SK-N-DZ (cell line): ENCODE results near the gene ADAMTS14. TPM values are rescaled to one million over a fixed set of nuclear protein-coding genes. Genes with fewer than 3 reads are reported as not detected.
"Not testable (repeated sequence)": the region's sequence is repeated elsewhere in the genome, so short reads cannot be mapped to it uniquely, and the experiment has no call there.

Experiments used
- DNase-seq: peaks from one replicate; pipeline ENCODE4 v3.0.0-alpha.2; 2015; ENCODE audit warnings: low spot score
- polyA plus RNA-seq, 2 experiments: library from polyadenylated mRNA; depleted of rRNA; stranded (reverse); fragments of >200 nt; gene quantifications; 2 replicates each; pipeline ENCODE4 v1.2.3, GENCODE V29; 2014

The ADAMTS14 gene
- 0.19 TPM in 1 of 2 replicates, not detected in the other for polyA plus RNA-seq (2014; cell fraction: cytosol; rRNA removed)
- polyA plus RNA-seq (2014; cell fraction: nucleus; rRNA removed): 0.38 and 0.44 TPM in 2 replicates

GRCh38 chr10:70672165-70673042 lies at the start of gene ADAMTS14:
Gene ADAMTS14, plus strand, starts transcription at chr10:70672506. Its CDS starts 297 bp downstream, at chr10:70672803.
- no peak for DNase-seq

DNA sequence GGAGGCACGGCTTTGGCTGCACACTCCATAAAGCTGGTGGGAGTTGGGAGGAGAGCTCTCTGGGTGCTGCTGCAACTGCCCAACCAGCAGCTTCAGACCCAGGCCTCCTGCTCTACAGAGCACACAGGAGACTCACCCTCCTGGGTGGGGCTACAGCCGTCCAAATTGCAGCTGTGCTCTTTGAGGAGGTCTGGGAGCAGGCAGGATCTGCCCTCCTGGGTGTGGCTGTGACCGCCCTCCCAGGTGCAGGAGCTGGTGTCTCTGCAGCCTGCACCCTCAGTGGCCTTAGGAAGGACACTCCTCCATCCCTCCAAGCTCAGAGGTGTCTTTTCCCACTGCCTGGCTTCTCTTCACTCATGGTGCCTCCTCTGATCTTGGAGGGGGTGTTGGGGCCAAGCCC lies 49.8 kb upstream of the ADAMTS14 start:
- no peak for DNase-seq

- DNase-seq: no peak
Observed at GRCh38 chr10:70622981-70623844, 49.1 kb upstream of the ADAMTS14 start.

DNA sequence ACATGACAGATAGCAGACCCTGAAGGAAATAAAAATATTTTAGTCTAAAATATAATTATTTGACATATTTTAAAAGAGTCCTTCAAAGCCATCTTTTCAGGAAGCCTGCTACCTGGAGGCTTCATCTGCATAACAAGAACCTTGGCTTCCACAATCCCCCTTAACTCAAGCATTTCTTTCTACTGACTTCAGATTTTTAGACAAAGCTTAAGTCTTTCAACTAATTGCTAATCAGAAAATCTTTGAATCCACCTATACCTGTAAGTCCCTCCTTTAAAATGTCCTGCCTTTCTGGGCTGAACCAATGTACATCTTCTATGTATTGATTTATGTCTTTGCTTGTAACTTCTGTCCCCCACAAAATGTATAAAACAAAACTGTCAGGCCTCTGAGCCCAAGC lies 46.2 kb upstream of the ADAMTS14 start:
- no peak for DNase-seq

DNA sequence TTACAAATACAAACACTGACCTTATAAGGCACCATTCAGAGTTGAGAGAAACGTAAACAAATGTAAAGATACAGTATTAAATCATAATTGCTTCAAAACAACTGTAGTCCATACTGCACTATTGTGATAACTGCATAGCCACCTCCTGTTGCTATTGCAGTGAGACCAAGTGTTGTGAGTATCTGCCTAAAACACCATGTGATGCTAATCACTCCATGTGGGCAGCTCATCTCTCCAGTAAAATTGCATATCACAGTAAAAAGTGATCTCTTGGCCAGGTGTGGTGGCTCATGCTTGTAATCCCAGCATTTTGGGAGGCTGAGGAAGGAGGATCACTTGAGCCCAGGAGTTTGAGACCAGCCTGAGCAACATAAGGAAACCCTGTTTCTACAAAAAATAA lies 43.0 kb upstream of the ADAMTS14 start:
- DNase-seq: no peak

DNA sequence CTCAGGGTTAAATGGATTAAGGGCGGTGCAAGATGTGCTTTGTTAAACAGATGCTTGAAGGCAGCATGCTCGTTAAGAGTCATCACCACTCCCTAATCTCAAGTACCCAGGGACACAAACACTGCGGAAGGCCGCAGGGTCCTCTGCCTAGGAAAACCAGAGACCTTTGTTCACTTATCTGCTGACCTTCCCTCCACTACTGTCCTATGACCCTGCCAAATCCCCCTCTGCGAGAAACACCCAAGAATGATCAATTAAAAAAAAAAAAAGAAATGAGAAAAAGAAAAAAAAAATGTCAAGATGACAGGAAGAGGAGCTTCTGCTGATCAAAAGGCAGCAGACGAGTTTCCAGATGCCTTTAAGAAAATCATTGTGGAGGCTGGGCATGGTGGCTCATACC lies 40.6 kb upstream of the ADAMTS14 start:
- DNase-seq: not testable (repeated sequence)

DNA sequence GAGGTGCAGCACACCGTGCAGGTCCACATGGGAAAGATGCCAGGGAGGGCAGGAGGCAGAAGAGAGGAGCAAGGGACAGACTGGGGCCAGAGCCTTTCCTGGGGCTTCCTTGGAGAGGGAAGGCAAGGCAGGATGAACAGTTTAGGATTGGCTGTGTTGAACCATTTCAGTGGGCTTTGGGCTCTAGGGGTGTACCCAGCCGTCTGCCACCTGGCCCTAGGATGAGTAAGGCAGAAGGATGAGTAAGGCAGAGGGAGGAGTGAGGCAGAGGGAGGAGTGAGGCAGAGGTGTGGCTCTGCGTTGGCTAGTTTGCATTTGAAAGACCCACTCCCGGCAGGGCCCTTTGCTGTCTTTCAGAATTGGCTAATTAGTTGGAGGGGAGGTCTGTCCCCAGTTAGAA lies 38.3 kb upstream of the ADAMTS14 start:
- no peak for DNase-seq

- not testable (repeated sequence) for DNase-seq
Observed at GRCh38 chr10:70634515-70634914, 37.8 kb upstream of the ADAMTS14 start.

DNA sequence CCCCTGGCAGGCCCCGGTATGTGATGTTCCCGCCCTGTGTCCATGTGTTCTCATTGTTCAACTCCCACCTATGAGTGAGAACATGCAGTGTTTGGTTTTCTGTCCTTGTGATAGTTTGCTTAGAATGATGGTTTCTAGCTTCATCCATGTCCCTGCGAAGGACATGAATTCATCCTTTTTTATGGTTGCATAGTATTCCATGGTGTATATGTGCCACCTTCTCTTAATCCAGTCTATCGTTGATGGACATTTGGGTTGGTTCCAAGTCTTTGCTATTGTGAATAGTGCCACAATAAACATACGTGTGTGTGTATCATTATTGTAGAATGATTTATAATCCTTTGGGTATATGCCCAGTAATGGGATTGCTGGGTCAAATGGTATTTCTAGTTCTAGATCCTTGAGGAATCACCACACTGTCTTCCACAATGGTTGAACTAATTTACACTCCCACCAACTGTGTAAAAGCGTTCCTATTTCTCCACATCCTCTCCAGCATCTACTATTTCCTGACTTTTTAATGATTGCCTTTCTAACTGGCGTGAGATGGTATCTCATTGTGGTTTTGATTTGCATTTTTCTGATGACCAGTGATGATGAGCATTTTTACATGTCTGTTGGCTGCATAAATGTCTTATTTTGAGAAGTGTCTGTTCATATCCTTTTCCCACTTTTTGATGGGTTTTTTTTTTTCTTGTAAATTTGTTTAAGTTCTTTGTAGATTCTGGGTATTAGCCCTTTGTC lies 32.5 kb upstream of the ADAMTS14 start:
- not testable (repeated sequence) for DNase-seq

DNA sequence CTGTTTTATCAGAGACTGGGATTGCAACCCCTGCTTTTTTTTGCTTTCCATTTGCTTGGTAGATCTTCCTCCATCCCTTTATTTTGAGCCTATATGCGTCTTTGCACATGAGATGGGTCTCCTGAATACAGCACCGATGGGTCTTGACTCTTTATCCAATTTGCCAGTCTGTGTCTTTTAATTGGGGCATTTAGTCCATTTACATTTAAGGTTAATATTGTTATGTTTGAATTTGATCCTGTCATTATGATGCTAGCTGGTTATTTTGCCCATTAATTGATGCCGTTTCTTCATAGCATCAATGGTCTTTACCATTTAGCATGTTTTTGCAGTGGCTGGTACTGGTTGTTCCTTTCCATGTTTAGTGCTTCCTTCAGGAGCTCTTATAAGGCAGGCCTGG lies 29.0 kb upstream of the ADAMTS14 start:
- DNase-seq: not testable (repeated sequence)

GRCh38 chr10:70644959-70645358 lies 27.3 kb upstream of the ADAMTS14 start:
- DNase-seq: not testable (repeated sequence)

DNA sequence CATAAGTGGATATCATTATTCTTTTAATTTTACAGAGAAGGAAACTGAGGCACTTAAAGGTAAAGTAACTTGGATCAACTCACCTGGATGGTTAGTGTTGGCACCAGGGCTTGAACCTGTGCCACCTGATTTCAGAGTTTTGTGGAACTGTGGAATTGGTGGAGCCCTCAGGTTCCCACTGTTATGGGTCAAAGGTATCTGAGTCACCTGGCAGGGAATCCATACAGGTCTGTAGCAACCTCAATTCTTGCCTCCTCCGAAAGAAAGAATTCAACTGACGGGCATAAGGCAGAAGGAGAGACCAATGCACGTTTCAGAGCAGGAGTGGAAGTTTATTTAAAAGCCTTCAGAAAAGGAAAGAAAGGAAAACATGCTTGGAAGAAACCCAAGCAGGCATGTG lies 25.2 kb upstream of the ADAMTS14 start:
- no peak for DNase-seq

GRCh38 chr10:70648427-70648826 lies 23.9 kb upstream of the ADAMTS14 start:
- DNase-seq: no peak

- DNase-seq: no peak
Observed at GRCh38 chr10:70649526-70649925, 22.8 kb upstream of the ADAMTS14 start.

DNA sequence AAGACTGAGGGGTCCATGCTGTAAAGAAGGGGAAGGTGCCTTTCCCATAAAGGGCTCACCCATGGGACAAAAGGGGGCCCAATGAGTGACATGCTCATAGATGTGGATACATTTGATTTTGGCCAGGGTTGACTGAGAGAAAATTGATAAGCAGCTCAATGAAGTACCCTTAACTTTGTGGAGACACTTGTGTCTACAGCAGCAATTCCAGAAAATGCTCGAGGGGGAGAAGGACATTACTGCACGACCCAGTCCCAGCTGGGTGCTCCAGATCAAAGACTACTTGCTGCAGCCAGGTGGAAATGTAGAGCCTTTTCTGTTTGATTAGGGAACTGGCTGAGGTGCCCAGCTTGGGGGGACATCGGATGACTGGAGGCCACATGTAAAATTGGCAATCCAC lies 22.2 kb upstream of the ADAMTS14 start:
- DNase-seq: no peak

DNA sequence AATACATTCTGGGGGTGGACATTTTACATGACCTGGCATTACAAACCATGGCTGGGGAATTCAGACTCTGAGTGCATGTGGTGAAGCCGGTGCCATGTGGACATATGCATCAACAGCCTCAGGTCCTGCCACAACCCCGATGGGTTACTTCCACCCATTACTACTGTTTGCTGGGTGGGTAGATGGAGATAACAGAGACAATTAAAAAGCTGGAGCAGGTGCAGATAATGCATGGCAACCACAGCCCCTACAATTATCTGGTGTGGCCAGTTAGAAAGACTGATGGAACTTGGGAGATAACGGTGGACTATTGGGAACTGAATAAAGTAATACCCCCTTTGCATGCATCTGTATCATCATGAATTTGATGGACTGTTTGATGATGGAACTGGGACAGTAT lies 21.6 kb upstream of the ADAMTS14 start:
- DNase-seq: no peak

DNA sequence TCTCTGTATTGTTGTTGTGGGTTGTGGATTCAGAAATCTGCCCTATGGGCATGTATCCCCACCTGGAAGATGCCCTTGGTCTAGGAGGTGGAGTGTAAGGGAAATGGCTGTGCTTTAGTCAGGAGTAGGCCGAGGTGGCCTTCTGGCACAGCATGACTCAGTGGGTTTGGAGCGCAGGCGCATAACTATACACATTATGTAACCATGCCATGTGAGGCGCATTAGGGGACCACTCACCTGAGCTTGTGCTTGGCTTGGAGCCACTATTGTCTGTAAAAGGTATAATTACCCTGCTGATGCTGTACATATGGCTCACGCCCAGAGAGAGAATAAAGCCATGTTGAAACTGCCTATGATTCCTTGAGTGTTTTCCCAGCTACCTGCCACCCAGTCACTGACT lies 20.6 kb upstream of the ADAMTS14 start:
- no peak for DNase-seq

GRCh38 chr10:70652761-70653657 lies 19.3 kb upstream of the ADAMTS14 start:
- no peak for DNase-seq

GRCh38 chr10:70655316-70655715 lies 17.0 kb upstream of the ADAMTS14 start:
- DNase-seq: no peak

DNA sequence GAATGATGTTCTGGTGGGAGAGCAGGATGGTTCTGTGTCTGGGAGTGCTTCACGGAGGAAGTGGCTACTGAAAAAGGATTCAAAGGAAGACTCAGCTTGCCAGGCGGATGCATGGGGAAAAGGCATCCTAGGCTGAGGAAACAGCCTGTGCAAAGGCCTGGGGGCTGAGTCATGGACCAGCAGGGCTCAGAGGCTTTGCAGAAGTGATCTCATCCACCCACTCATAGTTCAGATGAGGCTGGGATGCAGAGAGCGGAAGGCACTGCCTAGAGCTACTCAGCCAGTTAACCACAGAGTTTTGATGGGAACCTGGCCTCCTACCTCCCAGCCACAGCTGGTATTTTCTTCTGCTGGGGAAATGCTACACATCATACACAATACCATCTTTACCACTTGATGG lies 15.8 kb upstream of the ADAMTS14 start:
- no peak for DNase-seq

DNA sequence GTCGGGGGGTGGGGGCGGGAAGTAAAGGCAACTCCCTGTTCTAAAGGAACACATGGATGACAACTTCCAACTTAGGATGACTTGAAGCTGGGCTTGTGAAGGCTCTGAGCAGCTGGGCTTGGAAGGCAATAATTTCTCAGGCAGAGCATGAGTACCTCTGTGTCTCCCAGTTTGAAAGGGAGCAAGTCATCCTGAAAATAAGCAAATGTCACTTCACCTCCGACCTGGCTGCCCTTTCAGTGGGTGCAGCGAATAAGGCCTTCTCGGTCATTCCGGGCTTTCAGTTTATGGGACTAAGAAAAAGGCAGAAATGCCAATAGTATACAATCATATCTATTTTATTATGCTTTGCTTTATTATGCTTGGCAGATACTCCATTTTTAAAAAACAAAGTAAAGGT lies 15.3 kb upstream of the ADAMTS14 start:
- no peak for DNase-seq
